ENCODE data around the gene TPM4.

DNA sequence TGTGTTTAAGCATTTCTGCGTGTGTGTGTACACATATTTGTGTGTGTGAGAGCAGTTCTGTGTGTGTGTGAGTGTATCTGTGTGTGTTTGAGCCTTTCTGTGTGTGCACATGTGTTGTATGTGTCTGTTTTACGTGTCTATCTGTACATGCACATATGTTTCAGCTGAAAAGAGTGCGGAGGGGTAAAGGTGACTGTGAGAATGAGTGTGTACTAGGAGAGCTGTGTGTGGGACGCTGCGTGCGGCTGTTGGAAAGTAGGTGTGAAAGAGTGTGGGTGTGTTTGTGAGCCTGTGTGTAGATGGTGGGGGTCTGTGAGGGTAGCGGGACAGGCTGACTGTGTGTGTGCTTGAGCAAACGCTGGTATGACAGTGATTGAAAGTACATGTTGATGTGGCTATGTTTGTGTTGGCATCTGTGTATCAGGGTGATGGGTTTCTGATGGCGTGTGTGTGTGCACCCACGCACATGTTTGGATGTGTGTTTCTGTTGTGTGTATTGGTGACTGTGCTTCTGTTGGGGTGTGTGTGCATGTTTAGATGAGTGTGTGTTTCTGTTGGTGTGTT, 7.5 kb upstream of the TPM4 start:
- TF ChIP-seq POLR2AphosphoS5 (IDR thresholded peaks at IDR 0.05) (peak in 2 of 3 donors; percentile 15 to 37), POLR2A (IDR thresholded peaks at IDR 0.05) (peak in 1 of 4 donors; percentile 35), EP300 (IDR thresholded peaks at IDR 0.05) (no peak)
- TF ChIP-seq, protein P1, sequence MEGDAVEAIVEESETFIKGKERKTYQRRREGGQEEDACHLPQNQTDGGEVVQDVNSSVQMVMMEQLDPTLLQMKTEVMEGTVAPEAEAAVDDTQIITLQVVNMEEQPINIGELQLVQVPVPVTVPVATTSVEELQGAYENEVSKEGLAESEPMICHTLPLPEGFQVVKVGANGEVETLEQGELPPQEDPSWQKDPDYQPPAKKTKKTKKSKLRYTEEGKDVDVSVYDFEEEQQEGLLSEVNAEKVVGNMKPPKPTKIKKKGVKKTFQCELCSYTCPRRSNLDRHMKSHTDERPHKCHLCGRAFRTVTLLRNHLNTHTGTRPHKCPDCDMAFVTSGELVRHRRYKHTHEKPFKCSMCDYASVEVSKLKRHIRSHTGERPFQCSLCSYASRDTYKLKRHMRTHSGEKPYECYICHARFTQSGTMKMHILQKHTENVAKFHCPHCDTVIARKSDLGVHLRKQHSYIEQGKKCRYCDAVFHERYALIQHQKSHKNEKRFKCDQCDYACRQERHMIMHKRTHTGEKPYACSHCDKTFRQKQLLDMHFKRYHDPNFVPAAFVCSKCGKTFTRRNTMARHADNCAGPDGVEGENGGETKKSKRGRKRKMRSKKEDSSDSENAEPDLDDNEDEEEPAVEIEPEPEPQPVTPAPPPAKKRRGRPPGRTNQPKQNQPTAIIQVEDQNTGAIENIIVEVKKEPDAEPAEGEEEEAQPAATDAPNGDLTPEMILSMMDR (IDR thresholded peaks at IDR 0.05) = no peak
